Testis (tissue), 3 donors: Measurements from ENCODE around the gene GABARAP. TPM values are rescaled to one million over a fixed set of nuclear protein-coding genes. Genes with fewer than 3 reads are reported as not detected.

Source experiments
- DNase-seq: peaks from one replicate; pipeline ENCODE4 v3.0.0-alpha.2; 2019
- H3K27ac ChIP-seq, 2 donors: fragments of 200-600 bp; sonication (generic); one replicate each; pipeline ENCODE4 v1.5.1; 2019
- H3K27me3 ChIP-seq: fragments of 200-600 bp; sonication (generic); one replicate; pipeline ENCODE4 v1.5.1; 2019
- H3K36me3 ChIP-seq: fragments of 200-600 bp; sonication (generic); one replicate; pipeline ENCODE4 v1.5.1; 2017; ENCODE audit warnings: low read depth; ENCODE audit errors: missing control alignments
- H3K4me1 ChIP-seq: fragments of 200-600 bp; sonication (generic); one replicate; pipeline ENCODE4 v1.5.1; 2019
- H3K4me3 ChIP-seq, 2 donors: fragments of 200-600 bp; sonication (generic); one replicate each; pipeline ENCODE4 v1.5.1; 2017 to 2019
- H3K9me3 ChIP-seq: fragments of 200-600 bp; sonication (generic); one replicate; pipeline ENCODE4 v1.5.1; 2017
- CTCF ChIP-seq, 3 experiments: fragments of 450-650 bp in 2 of 3; fragments of 200-600 bp in 1 of 3; sonication (generic) in 1 of 3; IDR thresholded peaks; one replicate each; pipeline ENCODE4 v1.5.1; 2016 to 2019; ENCODE audit warnings: antibody characterized with exemption in 3 of 3, mild to moderate bottlenecking in 2 of 3, moderate library complexity in 1 of 3
- POLR2A ChIP-seq: fragments of 450-650 bp; IDR thresholded peaks from one replicate; pipeline ENCODE4 v1.6.1; 2017; ENCODE audit warnings: antibody characterized with exemption, mild to moderate bottlenecking, moderate library complexity
- WGBS, 2 donors: methylation state at CpG; one replicate each; pipeline ENCODE4 v1.1.5; 2018; 5-methylcytosine and 5-hydroxymethylcytosine counted together
- intact Hi-C: fragments of 100-400 bp; cut with DNase I; formaldehyde crosslinking; loops from one replicate; pipeline ENCODE4 v1.15.1; 2023; ENCODE audit warnings: low total_unique reads
- polyA plus RNA-seq: library from polyadenylated mRNA; stranded (reverse); fragments of 350-450 nt; fragmentation: Illumina TruSeq; extraction: RNeasy Lipid Tissue Mini Kit (QIAGEN cat#74804); gene quantifications from one replicate; pipeline ENCODE4 v1.2.3, GENCODE V29; 2014; ENCODE audit warnings: low read depth, low replicate concordance; ENCODE audit not compliant: insufficient read depth
- total RNA-seq, 2 donors: library from RNA; depleted of rRNA; stranded (reverse); fragments of >200 nt; gene quantifications; one replicate each; pipeline ENCODE4 v1.2.3, GENCODE V29; 2016

GABARAP gene
- total and polyA plus RNA-seq, 3 donors from 2014 or later, result 521 to 1,171 (median 683) TPM

- Histone ChIP-seq H3K4me1 (peaks cover 8% of the 10 kb centered on the region), H3K27me3 (no peaks in the 10 kb centered on the region), H3K36me3 (no peaks in the 10 kb centered on the region), H3K27ac (no peak overlapping the region), H3K4me3 (peak overlapping the region; percentile 45 to 52), H3K9me3 (no peaks in the 10 kb centered on the region)
- TF ChIP-seq CTCF (IDR thresholded peaks at IDR 0.05) (no peak), POLR2A (no peak)
- DNase-seq, result no peak
- WGBS, 2 donors, result 5 to 7% methylated on average over 22 to 52 of the region's 71 CpGs
- intact Hi-C loops, result no loop called here
Observed at GRCh38 chr17:7261379-7262191, 19.3 kb upstream of the GABARAP start.

- no peaks in the 10 kb centered on the region for H3K9me3 ChIP-seq
- TF ChIP-seq POLR2A, result no peak
- TF ChIP-seq CTCF (IDR thresholded peaks at IDR 0.05), result no peak
- H3K36me3 ChIP-seq, result no peaks in the 10 kb centered on the region
- no peaks in the 10 kb centered on the region for H3K27me3 ChIP-seq
- 8 to 40% methylated on average over 1 to 34 of the region's 54 CpGs for WGBS, 2 donors
- intact Hi-C loops, result no loop called here
- peak overlapping the region; percentile 45 to 52 for H3K4me3 ChIP-seq
- peaks cover 8% of the 10 kb centered on the region for H3K4me1 ChIP-seq
- no peak for DNase-seq
- no peak overlapping the region for H3K27ac ChIP-seq
Observed at GRCh38 chr17:7260651-7261378, 18.6 kb upstream of the GABARAP start.

GRCh38 chr17:7260151-7260550, 17.9 kb upstream of the GABARAP start:
- no peak overlapping the region for H3K4me3 ChIP-seq
- H3K36me3 ChIP-seq, result no peaks in the 10 kb centered on the region
- no peaks in the 10 kb centered on the region for H3K9me3 ChIP-seq
- no peak for TF ChIP-seq POLR2A
- intact Hi-C loops, result no loop called here
- peaks cover 8% of the 10 kb centered on the region for H3K4me1 ChIP-seq
- no peak for DNase-seq
- WGBS, 2 donors, result 75 to 80% methylated on average over 4 of the region's 4 CpGs
- H3K27ac ChIP-seq, result no peak overlapping the region
- no peaks in the 10 kb centered on the region for H3K27me3 ChIP-seq

- no peak overlapping the region for H3K27ac ChIP-seq
- peaks cover 8% of the 10 kb centered on the region for H3K4me1 ChIP-seq
- WGBS, 2 donors, result 90% methylated on average over 6 of the region's 6 CpGs
- H3K9me3 ChIP-seq, result no peaks in the 10 kb centered on the region
- no peaks in the 10 kb centered on the region for H3K36me3 ChIP-seq
- TF ChIP-seq CTCF (IDR thresholded peaks at IDR 0.05) (no peak), POLR2A (no peak)
- no peak overlapping the region for H3K4me3 ChIP-seq
- no peaks in the 10 kb centered on the region for H3K27me3 ChIP-seq
- intact Hi-C loops, result no loop called here
- no peak for DNase-seq
Observed at GRCh38 chr17:7259555-7259889, 17.3 kb upstream of the GABARAP start.

- H3K27ac ChIP-seq, result no peak overlapping the region
- H3K27me3 ChIP-seq, result no peaks in the 10 kb centered on the region
- no peak for DNase-seq
- intact Hi-C loops, result no loop called here
- TF ChIP-seq CTCF (IDR thresholded peaks at IDR 0.05), result no peak
- no peak for TF ChIP-seq POLR2A
- peaks cover 8% of the 10 kb centered on the region for H3K4me1 ChIP-seq
- H3K9me3 ChIP-seq, result no peaks in the 10 kb centered on the region
- no peaks in the 10 kb centered on the region for H3K36me3 ChIP-seq
- no peak overlapping the region for H3K4me3 ChIP-seq
- WGBS, 2 donors, result 83 to 89% methylated on average over 7 of the region's 7 CpGs
Observed at GRCh38 chr17:7258731-7259554, 16.7 kb upstream of the GABARAP start.
